Measurements from ENCODE around the gene GPS2. TPM values are rescaled to one million over a fixed set of nuclear protein-coding genes. Genes with fewer than 3 reads are reported as not detected.
A peak's percentile ranks its signal among the peaks of the same experiment; 100 is the strongest.

The GPS2 gene
- total and polyA plus RNA-seq, 2 donors (not counting 1 experiment from before 2014, with no cell fraction given) = 137 to 225 TPM

- Histone ChIP-seq H3K4me2 (replicated peaks; ENCODE audit: low read depth, low read length, poor library complexity, severe bottlenecking) (peak overlapping the region; percentile 93), H3K4me3 (ENCODE audit: control extremely low read depth in 1 of 5, extremely low read depth in 1 of 5, insufficient read depth in 1 of 5, low read depth in 2 of 5, low read length in 4 of 5) (peak overlapping the region; percentile 81 to 96 (median 94)), H3K79me2 (ENCODE audit: control insufficient read depth, insufficient read depth, low read length) (peaks cover 57% of the 10 kb centered on the region), H3K9ac (ENCODE audit: low read length) (peak overlapping the region; percentile 97), H3K27me3 (replicated peaks in 1 of 4; ENCODE audit: control extremely low read depth in 1 of 4, control insufficient read depth in 3 of 4, insufficient read depth in 4 of 4, low read length in 3 of 4) (no peaks in the 10 kb centered on the region), H4K20me1 (ENCODE audit: control insufficient read depth, insufficient read depth, low read length, poor library complexity, severe bottlenecking) (peaks cover 57% of the 10 kb centered on the region), H3K36me3 (replicated peaks in 1 of 2; ENCODE audit: control extremely low read depth in 1 of 2, control insufficient read depth in 1 of 2, extremely low read depth in 1 of 2, insufficient read depth in 2 of 2, low read length in 1 of 2) (peaks cover 5 to 46% of the 10 kb centered on the region in 2 experiments), H3K4me1 (ENCODE audit: control insufficient read depth in 2 of 2, insufficient read depth in 2 of 2, low read length in 2 of 2) (peaks cover 19 to 50% of the 10 kb centered on the region in 2 donors), H3K9me3 (ENCODE audit: control extremely low read depth in 1 of 3, control insufficient read depth in 2 of 3, insufficient read depth in 1 of 3, low read length in 2 of 3) (no peaks in the 10 kb centered on the region), H3K27ac (ENCODE audit: low read length in 2 of 2) (peak overlapping the region; percentile 98 to 99), H2AFZ (ENCODE audit: insufficient read depth, low read depth, low read length, poor library complexity, severe bottlenecking) (no peak overlapping the region)
- peaks cover 55% of the 10 kb centered on the region for H3K4me1 Mint-ChIP-seq
- no peaks in the 10 kb centered on the region for H3K27me3 Mint-ChIP-seq
- 0% methylated on average over 8 of the region's 14 CpGs for WGBS (ENCODE audit: insufficient coverage)
- TF ChIP-seq EZH2 (IDR thresholded peaks at IDR 0.05; ENCODE audit: borderline replicate concordance, insufficient read depth, low read depth, low read length, poor library complexity, severe bottlenecking) (no peak), CTCF (IDR thresholded peaks at IDR 0.05) (no peak)
- DNase-seq (peak; percentile 94), ATAC-seq (ENCODE audit: low read depth) (peak; percentile 26)
- H3K4me3 Mint-ChIP-seq = peak overlapping the region; percentile 95
- peak overlapping the region; percentile 97 for H3K27ac Mint-ChIP-seq
- POLR2A ChIA-PET = interaction anchor here (0.6 to 1.9 kb wide), 10 partner anchors 13 to 864 kb away, joined by 3 to 18 read pairs (median 6); partner anchors contain the start of genes ACAP1, DVL2, MPDU1 and NEURL4
- CTCF ChIA-PET = interaction anchor here (0.9 to 1.9 kb wide), 7 partner anchors 13 to 45 kb away, joined by 3 to 5 read pairs (median 4); no protein-coding TSS in a partner anchor
- intact Hi-C loops (cut with micrococcal nuclease) = loop anchor here (5.0 kb wide), 1 partner anchor 148 kb away; no protein-coding TSS in a partner anchor
- no peaks in the 10 kb centered on the region for H3K9me3 Mint-ChIP-seq (ENCODE audit: insufficient read depth)
Observed at GRCh38 chr17:7308625-7309433, 6.3 kb downstream of the GPS2 start.
